Cardiac fibroblast (primary cell): ENCODE data around the gene FAHD1.
"Not testable (repeated sequence)": the region's sequence is repeated elsewhere in the genome, so short reads cannot be mapped to it uniquely, and the experiment has no call there.

Experiments used
- DNase-seq, 2 donors: peaks; one replicate each; pipeline versions ENCODE4 v3.0.0 to v3.0.0-alpha.2; 2010; ENCODE audit warnings: low read depth in 2 of 2
- H3K4me3 ChIP-seq, 2 donors: replicated peaks in 1 of 2; 1 replicate in 1 of 2; 2 replicates in 1 of 2; pipeline ENCODE4 v1.5.1; 2011; ENCODE audit warnings: low read depth in 2 of 2, low read length in 2 of 2, mild to moderate bottlenecking in 2 of 2, moderate library complexity in 1 of 2
- TF ChIP-seq, protein P1 (sequence below): IDR thresholded peaks from one replicate; pipeline ENCODE4 v1.5.1; 2011; ENCODE audit warnings: low read depth, mild to moderate bottlenecking, low read length, inconsistent platforms

Gene FAHD1

DNA sequence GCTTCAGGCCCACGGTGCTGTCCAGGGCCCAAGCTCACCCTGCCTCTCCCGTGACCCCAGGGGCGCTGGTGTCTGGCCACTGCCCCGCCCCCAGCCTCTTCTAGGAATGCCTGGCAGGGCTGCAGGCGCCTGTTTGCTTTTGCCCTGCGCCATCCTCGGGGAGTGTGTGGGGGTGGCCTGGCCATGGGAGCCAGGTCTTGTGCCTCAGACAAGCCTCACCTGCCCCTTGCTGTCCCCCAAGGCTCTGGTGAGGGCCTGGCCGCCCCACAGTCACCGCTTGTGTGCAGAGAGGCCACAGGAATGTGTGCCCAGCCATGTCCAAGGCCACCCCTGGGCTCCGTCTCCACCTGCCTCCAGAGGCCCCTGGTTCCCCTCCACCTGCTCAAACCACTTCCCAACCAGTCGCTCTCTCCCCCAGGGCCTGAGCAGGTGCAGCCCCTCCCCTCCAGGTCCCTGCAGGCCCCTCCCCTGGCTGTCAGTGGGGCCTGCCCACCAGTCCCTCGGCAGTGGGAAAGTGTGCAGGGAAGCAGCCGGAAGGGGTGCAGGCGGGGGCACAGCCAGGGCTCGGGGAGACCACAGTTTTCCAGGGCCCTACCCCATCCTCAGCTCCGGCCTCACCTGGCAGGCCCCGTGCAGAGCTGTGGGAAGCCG is 32.7 kb upstream of the FAHD1 start:
- H3K4me3 ChIP-seq, result no peak overlapping the region
- TF ChIP-seq, protein P1, sequence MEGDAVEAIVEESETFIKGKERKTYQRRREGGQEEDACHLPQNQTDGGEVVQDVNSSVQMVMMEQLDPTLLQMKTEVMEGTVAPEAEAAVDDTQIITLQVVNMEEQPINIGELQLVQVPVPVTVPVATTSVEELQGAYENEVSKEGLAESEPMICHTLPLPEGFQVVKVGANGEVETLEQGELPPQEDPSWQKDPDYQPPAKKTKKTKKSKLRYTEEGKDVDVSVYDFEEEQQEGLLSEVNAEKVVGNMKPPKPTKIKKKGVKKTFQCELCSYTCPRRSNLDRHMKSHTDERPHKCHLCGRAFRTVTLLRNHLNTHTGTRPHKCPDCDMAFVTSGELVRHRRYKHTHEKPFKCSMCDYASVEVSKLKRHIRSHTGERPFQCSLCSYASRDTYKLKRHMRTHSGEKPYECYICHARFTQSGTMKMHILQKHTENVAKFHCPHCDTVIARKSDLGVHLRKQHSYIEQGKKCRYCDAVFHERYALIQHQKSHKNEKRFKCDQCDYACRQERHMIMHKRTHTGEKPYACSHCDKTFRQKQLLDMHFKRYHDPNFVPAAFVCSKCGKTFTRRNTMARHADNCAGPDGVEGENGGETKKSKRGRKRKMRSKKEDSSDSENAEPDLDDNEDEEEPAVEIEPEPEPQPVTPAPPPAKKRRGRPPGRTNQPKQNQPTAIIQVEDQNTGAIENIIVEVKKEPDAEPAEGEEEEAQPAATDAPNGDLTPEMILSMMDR, result no peak
- no peak for DNase-seq

DNA sequence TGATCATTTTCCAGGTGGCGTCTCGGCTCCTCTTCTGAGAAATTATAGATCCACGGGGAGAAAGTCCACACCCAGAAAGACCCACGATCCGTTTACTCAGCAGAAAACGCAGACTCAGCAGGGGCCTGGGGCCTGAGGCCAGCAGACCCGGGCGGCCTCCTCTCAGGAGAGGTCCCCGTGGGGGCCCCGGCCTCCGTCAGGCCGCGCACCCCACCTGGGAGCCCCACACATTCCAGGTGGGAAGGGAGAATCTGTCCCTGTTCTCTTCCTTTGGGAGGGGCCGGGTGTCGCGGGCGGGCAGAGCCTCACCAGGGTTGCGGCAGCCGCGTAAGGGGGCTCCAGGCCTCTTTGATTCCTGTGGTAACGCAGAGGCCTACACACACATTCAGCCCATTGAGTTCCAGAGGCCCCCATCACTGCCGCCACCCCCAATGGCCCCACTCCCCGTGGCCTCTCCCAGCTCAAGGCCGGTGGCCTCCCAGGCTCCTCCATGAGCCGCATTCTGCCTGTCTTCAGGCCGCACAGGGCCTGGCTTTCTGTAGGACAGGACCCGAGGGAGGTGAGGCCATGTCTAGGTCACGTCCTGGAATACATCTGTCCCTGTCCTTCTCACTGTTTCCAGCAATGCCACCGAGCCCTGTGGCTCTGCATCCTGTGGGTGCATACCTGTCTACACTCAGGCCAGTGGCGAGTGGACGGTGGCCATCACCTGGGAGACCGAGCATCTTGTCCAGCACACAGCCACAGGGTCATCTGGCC is 31.9 kb upstream of the FAHD1 start:
- no peak overlapping the region for H3K4me3 ChIP-seq
- TF ChIP-seq, protein P1, result no peak
- no peak for DNase-seq

DNA sequence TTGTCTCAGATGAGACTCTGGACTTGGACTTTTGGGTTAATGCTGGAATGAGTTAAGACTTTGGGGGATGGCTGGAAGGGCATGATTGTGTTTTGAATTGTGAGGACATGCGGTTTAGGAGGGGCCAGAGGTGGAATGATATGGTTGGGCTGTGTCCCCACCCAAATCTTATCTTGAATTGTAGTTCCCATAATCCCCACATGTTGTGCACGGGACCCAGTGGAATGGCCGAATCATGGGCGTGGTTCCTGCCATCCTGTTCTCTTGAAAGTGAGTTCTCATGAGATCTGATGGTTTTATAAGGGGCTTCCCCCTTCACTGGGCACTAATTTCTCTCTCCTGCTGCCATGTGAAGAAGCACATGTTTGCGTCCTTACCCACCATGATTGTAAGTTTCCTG is 27.7 kb upstream of the FAHD1 start:
- H3K4me3 ChIP-seq, DNase-seq: not testable (repeated sequence)

DNA sequence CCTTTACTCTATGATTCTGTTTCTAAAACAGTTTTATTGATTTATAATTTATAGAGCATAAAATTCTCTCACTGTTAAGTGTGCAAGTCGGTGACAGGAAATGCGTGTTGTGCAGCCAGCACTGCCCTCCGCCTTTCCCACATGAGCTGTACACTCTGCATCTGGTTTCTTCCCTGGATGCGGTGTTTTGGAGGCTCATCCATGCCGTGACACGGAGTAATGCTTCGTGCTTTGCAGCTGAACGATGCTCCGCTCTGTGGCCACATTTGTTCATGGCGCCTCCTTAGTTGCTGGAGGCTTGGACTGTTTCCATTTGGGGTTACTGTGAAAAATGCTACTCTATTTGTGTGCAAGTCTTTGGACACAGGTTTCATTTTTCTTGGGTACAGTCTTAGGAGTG is 26.3 kb upstream of the FAHD1 start:
- H3K4me3 ChIP-seq, result no peak overlapping the region
- TF ChIP-seq, protein P1, result no peak
- DNase-seq, result no peak

DNA sequence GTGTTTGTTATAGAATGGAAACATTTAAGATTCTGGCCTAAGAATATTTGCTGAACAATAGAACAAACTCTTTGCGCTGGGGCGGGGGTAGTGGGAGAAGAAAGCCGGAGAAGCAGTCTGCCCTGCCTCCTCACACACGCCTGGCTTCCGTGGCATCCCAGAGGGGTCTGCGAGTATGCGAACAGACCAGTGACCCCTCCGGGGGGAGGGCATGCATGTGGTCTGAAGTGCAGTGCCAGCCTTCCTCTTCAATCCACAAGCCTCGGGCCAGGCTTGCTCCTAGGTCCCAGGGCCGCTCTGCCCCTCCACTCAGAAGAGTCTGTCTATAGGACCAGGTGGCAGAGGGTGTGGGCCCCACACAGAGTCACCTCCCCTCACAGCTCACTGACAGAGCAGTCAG is 19.4 kb upstream of the FAHD1 start:
- H3K4me3 ChIP-seq, result no peak overlapping the region
- DNase-seq, result no peak
- TF ChIP-seq, protein P1, result no peak

DNA sequence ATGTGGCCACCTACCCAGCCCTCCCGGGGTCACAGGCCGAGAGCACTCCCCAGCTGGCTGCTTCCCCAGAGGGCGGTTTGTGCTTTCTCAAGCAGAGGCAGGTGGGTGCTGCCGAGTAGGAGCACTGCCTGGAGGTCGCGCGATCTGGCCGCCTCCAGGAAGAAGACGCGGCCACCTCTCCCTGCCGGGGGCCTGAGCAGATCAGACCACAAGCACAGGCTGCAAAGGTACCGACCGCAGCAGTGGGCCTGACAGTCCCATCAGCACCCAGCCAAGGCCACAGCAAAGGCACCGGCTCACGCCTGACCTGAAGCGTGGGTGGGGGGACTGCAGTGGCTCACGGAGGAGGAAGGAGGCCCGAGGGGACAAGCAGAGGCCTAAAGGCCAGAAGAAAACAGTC is 18.3 kb upstream of the FAHD1 start:
- DNase-seq, result no peak
- H3K4me3 ChIP-seq, result no peak overlapping the region
- TF ChIP-seq, protein P1, result no peak

DNA sequence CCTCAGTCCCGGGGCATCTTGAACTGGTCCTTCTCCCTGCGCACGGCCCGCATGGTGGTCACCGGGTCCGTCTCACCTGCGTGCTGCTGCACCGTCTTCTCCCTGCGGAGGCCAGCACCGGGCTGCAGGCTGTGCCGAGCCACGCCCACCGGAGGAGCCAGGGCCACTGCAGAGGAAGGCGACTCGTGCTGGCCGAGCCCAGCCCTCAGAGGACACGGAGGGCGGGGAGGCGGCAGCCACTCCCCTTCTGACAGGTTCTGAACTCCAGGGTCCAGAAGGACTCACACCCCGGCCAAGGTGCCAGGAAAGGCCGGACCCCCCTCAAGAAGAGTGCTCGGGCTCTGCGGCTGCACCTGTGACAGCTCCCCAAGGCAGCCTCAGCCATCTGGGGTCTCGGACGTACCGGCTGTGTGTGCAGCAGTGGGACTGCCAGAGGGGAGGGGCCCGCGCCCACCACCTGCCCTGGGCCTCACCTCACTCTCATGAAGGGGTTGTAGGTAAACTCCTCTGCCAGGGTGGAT is 17.7 kb upstream of the FAHD1 start:
- no peak overlapping the region for H3K4me3 ChIP-seq
- DNase-seq, result no peak
- TF ChIP-seq, protein P1, result no peak
